GM23338 (cell line): ENCODE data around the gene MPRIP.
"Not testable (repeated sequence)": the region's sequence is repeated elsewhere in the genome, so short reads cannot be mapped to it uniquely, and the experiment has no call there.

ENCODE experiments used
- CREB1 ChIP-seq: fragments of 250-450 bp; sonication (Bioruptor Pico); IDR thresholded peaks from 2 replicates; pipeline ENCODE4 v1.5.0; 2020; ENCODE audit warnings: low read depth, mild to moderate bottlenecking, moderate library complexity
- EZH2 ChIP-seq: fragments of 200-600 bp; sonication (generic); IDR thresholded peaks from one replicate; pipeline ENCODE4 v1.8.0; 2017; ENCODE audit warnings: antibody characterized with exemption, mild to moderate bottlenecking, low read depth; ENCODE audit not compliant: unreplicated experiment
- EZH2phosphoT487 ChIP-seq: fragments of 200-600 bp; sonication (generic); IDR thresholded peaks from one replicate; pipeline ENCODE4 v1.8.1; 2018; ENCODE audit warnings: antibody characterized with exemption; ENCODE audit not compliant: unreplicated experiment
- JUNB ChIP-seq: IDR thresholded peaks from one replicate; pipeline ENCODE4 v1.6.1; 2016; ENCODE audit warnings: antibody characterized with exemption; ENCODE audit not compliant: unreplicated experiment
- POLR2AphosphoS5 ChIP-seq: IDR thresholded peaks from 2 replicates; pipeline ENCODE4 v1.6.1; 2016; ENCODE audit warnings: antibody characterized with exemption, low read depth
- STAT1 ChIP-seq: IDR thresholded peaks from one replicate; pipeline ENCODE4 v1.6.1; 2016; ENCODE audit warnings: antibody characterized with exemption; ENCODE audit not compliant: unreplicated experiment
- ZNF114 ChIP-seq: fragments of 250-450 bp; sonication (Bioruptor Pico); IDR thresholded peaks from 2 replicates; pipeline ENCODE4 v1.5.0; 2020; ENCODE audit warnings: mild to moderate bottlenecking, moderate library complexity
- TF ChIP-seq, protein P1 (sequence below), 2 experiments: fragments of 200-600 bp in 1 of 2; sonication (generic) in 1 of 2; conservative IDR thresholded peaks; 2 replicates each; pipeline versions ENCODE4 v1.5.1 to v1.6.1; 2016 to 2017; ENCODE audit warnings: antibody characterized with exemption in 2 of 2, low read depth in 2 of 2, mild to moderate bottlenecking in 2 of 2, moderate library complexity in 1 of 2
- TF ChIP-seq, protein P2 (sequence below): IDR thresholded peaks from one replicate; pipeline ENCODE4 v1.6.1; 2018; ENCODE audit warnings: antibody characterized with exemption; ENCODE audit not compliant: unreplicated experiment

DNA sequence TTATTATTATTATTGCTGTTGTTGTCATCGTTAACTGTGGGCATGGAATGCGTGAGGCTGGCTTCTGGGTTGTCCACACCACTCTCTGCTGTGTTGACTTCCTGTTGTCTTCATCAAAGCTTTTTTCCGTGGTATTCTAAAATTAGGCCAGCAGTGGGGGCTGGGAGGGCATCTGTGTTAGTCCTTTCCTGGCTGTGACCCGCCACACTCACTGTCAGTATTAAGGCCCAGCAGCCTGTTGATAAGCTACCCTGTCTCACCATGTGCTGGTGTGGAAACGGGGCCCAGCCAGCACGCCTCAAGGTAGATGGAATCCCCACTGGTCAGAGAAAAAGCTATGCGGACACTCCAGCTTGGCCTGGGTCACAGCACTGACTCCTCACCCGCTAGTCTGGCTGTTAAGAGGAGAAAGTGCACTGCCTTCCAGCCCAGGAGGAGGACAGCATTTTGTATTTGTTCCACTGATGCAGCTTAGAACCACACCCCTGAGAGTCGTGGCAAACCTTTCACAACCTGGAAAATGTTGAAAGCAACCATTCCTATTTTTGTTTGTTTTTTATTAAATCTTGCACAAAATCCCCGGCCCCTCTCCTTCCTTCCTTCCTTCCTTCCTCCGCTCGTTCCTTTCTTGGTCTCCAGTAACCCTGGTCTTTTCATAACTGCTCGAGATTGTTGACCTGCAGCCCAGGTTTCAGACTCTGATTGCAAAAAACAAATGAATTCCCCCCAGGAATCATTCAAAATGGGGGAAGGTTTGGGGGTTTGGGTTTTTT lies 142.9 kb downstream of the MPRIP start:
- TF ChIP-seq CREB1 (CRISPR knock-in tag); EZH2; ZNF114 (CRISPR knock-in tag); EZH2phosphoT487; POLR2AphosphoS5; STAT1; JUNB: not testable (repeated sequence)
- TF ChIP-seq, protein P1, sequence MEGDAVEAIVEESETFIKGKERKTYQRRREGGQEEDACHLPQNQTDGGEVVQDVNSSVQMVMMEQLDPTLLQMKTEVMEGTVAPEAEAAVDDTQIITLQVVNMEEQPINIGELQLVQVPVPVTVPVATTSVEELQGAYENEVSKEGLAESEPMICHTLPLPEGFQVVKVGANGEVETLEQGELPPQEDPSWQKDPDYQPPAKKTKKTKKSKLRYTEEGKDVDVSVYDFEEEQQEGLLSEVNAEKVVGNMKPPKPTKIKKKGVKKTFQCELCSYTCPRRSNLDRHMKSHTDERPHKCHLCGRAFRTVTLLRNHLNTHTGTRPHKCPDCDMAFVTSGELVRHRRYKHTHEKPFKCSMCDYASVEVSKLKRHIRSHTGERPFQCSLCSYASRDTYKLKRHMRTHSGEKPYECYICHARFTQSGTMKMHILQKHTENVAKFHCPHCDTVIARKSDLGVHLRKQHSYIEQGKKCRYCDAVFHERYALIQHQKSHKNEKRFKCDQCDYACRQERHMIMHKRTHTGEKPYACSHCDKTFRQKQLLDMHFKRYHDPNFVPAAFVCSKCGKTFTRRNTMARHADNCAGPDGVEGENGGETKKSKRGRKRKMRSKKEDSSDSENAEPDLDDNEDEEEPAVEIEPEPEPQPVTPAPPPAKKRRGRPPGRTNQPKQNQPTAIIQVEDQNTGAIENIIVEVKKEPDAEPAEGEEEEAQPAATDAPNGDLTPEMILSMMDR (conservative IDR thresholded peaks at IDR 0.05; ENCODE audit: low read depth in 2 of 2): not testable (repeated sequence)
- TF ChIP-seq, protein P2, sequence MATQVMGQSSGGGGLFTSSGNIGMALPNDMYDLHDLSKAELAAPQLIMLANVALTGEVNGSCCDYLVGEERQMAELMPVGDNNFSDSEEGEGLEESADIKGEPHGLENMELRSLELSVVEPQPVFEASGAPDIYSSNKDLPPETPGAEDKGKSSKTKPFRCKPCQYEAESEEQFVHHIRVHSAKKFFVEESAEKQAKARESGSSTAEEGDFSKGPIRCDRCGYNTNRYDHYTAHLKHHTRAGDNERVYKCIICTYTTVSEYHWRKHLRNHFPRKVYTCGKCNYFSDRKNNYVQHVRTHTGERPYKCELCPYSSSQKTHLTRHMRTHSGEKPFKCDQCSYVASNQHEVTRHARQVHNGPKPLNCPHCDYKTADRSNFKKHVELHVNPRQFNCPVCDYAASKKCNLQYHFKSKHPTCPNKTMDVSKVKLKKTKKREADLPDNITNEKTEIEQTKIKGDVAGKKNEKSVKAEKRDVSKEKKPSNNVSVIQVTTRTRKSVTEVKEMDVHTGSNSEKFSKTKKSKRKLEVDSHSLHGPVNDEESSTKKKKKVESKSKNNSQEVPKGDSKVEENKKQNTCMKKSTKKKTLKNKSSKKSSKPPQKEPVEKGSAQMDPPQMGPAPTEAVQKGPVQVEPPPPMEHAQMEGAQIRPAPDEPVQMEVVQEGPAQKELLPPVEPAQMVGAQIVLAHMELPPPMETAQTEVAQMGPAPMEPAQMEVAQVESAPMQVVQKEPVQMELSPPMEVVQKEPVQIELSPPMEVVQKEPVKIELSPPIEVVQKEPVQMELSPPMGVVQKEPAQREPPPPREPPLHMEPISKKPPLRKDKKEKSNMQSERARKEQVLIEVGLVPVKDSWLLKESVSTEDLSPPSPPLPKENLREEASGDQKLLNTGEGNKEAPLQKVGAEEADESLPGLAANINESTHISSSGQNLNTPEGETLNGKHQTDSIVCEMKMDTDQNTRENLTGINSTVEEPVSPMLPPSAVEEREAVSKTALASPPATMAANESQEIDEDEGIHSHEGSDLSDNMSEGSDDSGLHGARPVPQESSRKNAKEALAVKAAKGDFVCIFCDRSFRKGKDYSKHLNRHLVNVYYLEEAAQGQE: not testable (repeated sequence)
